Measurements from ENCODE around the gene P2RX4.

- TF ChIP-seq CEBPB (IDR thresholded peaks at IDR 0.05; ENCODE audit: low read depth): no peak
- TF ChIP-seq POLR2AphosphoS5 (IDR thresholded peaks at IDR 0.05; ENCODE audit: low read depth, low read length): no peak
- TF ChIP-seq YY1 (IDR thresholded peaks at IDR 0.05; ENCODE audit: extremely low read depth, insufficient replicate concordance, low read depth, low read length): no peak
- TF ChIP-seq REST (IDR thresholded peaks at IDR 0.05; ENCODE audit: low read depth): no peak
- no peak for TF ChIP-seq JUND (IDR thresholded peaks at IDR 0.05)
- TF ChIP-seq CTCF (IDR thresholded peaks at IDR 0.05 in 2 of 3, conservative IDR thresholded peaks at IDR 0.05 in 1 of 3; ENCODE audit: borderline replicate concordance in 1 of 3, insufficient read depth in 1 of 3, low read depth in 2 of 3, low read length in 2 of 3): no peak
- no peak for TF ChIP-seq ATF3 (IDR thresholded peaks at IDR 0.05)
- no peak for TF ChIP-seq EZH2 (IDR thresholded peaks at IDR 0.05)
- TF ChIP-seq SRF (IDR thresholded peaks at IDR 0.05; ENCODE audit: low read depth): no peak
- no peak for TF ChIP-seq POLR2A (IDR thresholded peaks at IDR 0.05; ENCODE audit: borderline replicate concordance, extremely low read depth, insufficient read depth, insufficient read length)
- no peak for TF ChIP-seq EZH2phosphoT487 (IDR thresholded peaks at IDR 0.05; ENCODE audit: borderline replicate concordance)
- TF ChIP-seq ELF1 (IDR thresholded peaks at IDR 0.05; ENCODE audit: borderline replicate concordance, low read depth): no peak
- no peak for TF ChIP-seq FOSL1 (IDR thresholded peaks at IDR 0.05; ENCODE audit: low read depth)
- TF ChIP-seq TCF7L2 (IDR thresholded peaks at IDR 0.05; ENCODE audit: borderline replicate concordance, extremely low read depth, insufficient read depth, insufficient read length): no peak
Observed at GRCh38 chr12:121188227-121188626, 21.7 kb upstream of the P2RX4 start.

All from HCT116 (cell line).